ENCODE measurements around the gene NF1.

The NF1 gene

GRCh38 chr17:31414550-31414918 lies 319.8 kb downstream of the NF1 start (continued):
- TF ChIP-seq, protein P1, sequence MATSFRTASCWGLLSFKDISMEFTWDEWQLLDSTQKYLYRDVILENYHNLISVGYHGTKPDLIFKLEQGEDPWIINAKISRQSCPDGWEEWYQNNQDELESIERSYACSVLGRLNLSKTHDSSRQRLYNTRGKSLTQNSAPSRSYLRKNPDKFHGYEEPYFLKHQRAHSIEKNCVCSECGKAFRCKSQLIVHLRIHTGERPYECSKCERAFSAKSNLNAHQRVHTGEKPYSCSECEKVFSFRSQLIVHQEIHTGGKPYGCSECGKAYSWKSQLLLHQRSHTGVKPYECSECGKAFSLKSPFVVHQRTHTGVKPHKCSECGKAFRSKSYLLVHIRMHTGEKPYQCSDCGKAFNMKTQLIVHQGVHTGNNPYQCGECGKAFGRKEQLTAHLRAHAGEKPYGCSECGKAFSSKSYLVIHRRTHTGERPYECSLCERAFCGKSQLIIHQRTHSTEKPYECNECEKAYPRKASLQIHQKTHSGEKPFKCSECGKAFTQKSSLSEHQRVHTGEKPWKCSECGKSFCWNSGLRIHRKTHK (tag by site-specific recombination; IDR thresholded peaks at IDR 0.05), result no peak
- TF ChIP-seq ZNF239 (tag by site-specific recombination; IDR thresholded peaks at IDR 0.05) (no peak), SALL2 (tag by site-specific recombination; IDR thresholded peaks at IDR 0.05; ENCODE audit: borderline replicate concordance) (no peak), ZFHX2 (tag by site-specific recombination; conservative IDR thresholded peaks at IDR 0.05) (no peak), SP3 (tag by site-specific recombination; IDR thresholded peaks at IDR 0.05) (no peak)

DNA sequence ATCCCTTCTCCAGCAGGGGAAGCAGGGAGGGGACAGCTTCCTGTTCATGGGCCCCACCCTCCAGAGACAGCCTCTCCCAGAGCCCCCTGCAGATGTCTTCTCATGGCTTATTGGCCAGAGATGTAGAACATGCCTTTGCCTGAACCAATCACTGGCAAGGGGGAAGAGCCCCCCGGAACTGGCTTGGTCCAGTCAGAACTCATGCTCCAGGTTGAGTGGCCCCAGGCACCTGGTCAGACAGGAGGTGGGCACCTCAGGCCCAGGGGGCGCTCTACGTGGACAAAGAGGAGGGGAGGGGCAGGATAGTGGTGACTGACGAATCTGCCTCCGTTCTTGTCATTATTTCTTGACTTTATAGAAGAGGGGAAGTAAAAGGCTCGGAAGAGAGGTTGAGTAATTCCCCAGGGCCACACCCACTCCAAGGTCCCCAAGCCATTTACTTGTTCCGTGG lies 320.3 kb downstream of the NF1 start:
- CTCF ChIA-PET, result interaction anchor here (0.6 to 1.5 kb wide), 5 partner anchors 22 to 133 kb away, joined by 3 to 4 read pairs (median 3); no protein-coding TSS in a partner anchor
- POLR2A ChIA-PET, result no interaction called here
- Histone ChIP-seq H3K4me1 (ENCODE audit: control insufficient read depth, insufficient read depth, low read length) (no peaks in the 10 kb centered on the region), H3K27ac (ENCODE audit: extremely low read depth, low read depth, low read length) (no peak overlapping the region), H3K4me3 (ENCODE audit: low read depth, low read length) (no peak overlapping the region), H3K9me3 (ENCODE audit: control insufficient read depth, insufficient read depth, low read depth, low read length) (no peaks in the 10 kb centered on the region), H3K36me3 (ENCODE audit: control insufficient read depth in 2 of 2, insufficient read depth in 1 of 2, low read length in 2 of 2) (no peaks in the 10 kb centered on the region)
- TF ChIP-seq KLF9 (tag by site-specific recombination; IDR thresholded peaks at IDR 0.05; ENCODE audit: low read depth) (peak; percentile 47; the same call in 1 of the 2 replicates), ZNF133 (tag by site-specific recombination; IDR thresholded peaks at IDR 0.05) (no peak), ZNF585B (tag by site-specific recombination; IDR thresholded peaks at IDR 0.05) (no peak), ZNF768 (tag by site-specific recombination; IDR thresholded peaks at IDR 0.05) (no peak), ZNF24 (tag by site-specific recombination; IDR thresholded peaks at IDR 0.05) (no peak), FEZF1 (tag by site-specific recombination; IDR thresholded peaks at IDR 0.05) (no peak)

DNA sequence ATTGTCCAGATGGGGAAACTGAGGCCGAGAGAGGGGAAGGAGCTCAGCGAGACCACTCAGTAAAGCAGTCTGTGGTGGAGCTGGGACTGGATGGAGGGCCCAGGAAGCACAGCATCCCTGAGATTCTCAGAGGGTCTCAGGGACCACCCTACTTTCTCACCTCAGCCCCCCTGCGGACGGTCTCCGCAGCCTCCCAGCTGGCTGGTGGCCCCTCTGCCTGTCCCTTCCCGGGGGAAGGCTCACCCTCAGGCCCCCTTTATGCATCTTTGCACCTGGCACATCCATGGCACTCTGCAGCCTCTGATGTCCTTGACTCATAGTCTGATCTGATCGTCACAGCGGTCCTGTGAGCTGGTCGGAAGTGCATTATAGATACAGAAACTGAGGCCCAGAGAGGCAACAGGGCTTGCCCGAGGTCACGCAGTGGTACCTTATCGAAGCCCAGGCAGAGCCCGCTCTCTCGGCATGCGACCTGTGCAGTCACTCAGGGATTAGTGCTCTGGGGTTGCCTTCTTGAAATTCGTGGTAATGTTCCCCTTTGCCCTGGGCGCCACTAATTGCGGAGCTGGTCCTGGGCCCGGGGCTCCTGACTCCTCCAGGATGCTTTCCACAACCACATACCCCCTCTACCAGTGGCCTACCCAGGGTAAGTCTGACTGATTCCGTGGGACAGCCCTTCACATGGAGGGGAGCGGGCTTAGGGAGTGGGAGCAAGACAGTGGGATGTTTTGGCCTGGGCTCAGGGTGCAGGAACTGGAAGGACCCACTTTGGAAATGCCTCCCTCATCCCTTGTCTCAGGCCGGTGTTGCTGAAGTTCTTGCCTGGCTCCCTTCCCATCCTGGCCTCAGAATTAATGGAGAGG lies 321.1 kb downstream of the NF1 start:
- H3K4me1 ChIP-seq (ENCODE audit: control insufficient read depth, insufficient read depth, low read length), result no peaks in the 10 kb centered on the region
- no peaks in the 10 kb centered on the region for H3K36me3 ChIP-seq (ENCODE audit: control insufficient read depth in 2 of 2, insufficient read depth in 1 of 2, low read length in 2 of 2)
- H3K27ac ChIP-seq (ENCODE audit: extremely low read depth, low read depth, low read length), result no peak overlapping the region
- H3K4me3 ChIP-seq (ENCODE audit: low read depth, low read length), result no peak overlapping the region
- POLR2A ChIA-PET, result no interaction called here
- H3K9me3 ChIP-seq (ENCODE audit: control insufficient read depth, insufficient read depth, low read depth, low read length), result no peaks in the 10 kb centered on the region
- TF ChIP-seq, protein P2, sequence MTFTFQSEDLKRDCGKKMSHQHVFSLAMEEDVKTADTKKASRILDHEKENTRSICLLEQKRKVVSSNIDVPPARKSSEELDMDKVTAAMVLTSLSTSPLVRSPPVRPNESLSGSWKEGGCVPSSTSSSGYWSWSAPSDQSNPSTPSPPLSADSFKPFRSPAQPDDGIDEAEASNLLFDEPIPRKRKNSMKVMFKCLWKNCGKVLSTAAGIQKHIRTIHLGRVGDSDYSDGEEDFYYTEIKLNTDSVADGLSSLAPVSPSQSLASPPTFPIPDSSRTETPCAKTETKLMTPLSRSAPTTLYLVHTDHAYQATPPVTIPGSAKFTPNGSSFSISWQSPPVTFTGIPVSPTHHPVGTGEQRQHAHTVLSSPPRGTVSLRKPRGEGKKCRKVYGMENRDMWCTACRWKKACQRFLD (tag by site-specific recombination; IDR thresholded peaks at IDR 0.05), result no peak
- no peak for TF ChIP-seq ZNF670 (tag by site-specific recombination; IDR thresholded peaks at IDR 0.05; ENCODE audit: low read depth)
- TF ChIP-seq, protein P3, sequence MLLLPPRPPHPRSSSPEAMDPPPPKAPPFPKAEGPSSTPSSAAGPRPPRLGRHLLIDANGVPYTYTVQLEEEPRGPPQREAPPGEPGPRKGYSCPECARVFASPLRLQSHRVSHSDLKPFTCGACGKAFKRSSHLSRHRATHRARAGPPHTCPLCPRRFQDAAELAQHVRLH (tag by site-specific recombination; IDR thresholded peaks at IDR 0.05), result no peak
- TF ChIP-seq ZNF175 (tag by site-specific recombination; IDR thresholded peaks at IDR 0.05), result no peak
- TF ChIP-seq KLF7 (tag by site-specific recombination; IDR thresholded peaks at IDR 0.05; ENCODE audit: borderline replicate concordance), result no peak
- no peak for TF ChIP-seq ZNF10 (tag by site-specific recombination; IDR thresholded peaks at IDR 0.05)
- TF ChIP-seq ZSCAN23 (tag by site-specific recombination; IDR thresholded peaks at IDR 0.05), result no peak
- TF ChIP-seq, protein P4, sequence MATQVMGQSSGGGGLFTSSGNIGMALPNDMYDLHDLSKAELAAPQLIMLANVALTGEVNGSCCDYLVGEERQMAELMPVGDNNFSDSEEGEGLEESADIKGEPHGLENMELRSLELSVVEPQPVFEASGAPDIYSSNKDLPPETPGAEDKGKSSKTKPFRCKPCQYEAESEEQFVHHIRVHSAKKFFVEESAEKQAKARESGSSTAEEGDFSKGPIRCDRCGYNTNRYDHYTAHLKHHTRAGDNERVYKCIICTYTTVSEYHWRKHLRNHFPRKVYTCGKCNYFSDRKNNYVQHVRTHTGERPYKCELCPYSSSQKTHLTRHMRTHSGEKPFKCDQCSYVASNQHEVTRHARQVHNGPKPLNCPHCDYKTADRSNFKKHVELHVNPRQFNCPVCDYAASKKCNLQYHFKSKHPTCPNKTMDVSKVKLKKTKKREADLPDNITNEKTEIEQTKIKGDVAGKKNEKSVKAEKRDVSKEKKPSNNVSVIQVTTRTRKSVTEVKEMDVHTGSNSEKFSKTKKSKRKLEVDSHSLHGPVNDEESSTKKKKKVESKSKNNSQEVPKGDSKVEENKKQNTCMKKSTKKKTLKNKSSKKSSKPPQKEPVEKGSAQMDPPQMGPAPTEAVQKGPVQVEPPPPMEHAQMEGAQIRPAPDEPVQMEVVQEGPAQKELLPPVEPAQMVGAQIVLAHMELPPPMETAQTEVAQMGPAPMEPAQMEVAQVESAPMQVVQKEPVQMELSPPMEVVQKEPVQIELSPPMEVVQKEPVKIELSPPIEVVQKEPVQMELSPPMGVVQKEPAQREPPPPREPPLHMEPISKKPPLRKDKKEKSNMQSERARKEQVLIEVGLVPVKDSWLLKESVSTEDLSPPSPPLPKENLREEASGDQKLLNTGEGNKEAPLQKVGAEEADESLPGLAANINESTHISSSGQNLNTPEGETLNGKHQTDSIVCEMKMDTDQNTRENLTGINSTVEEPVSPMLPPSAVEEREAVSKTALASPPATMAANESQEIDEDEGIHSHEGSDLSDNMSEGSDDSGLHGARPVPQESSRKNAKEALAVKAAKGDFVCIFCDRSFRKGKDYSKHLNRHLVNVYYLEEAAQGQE (tag by site-specific recombination; IDR thresholded peaks at IDR 0.05), result no peak
- TF ChIP-seq YY2 (tag by site-specific recombination; IDR thresholded peaks at IDR 0.05), result no peak
- TF ChIP-seq TCF7L2 (IDR thresholded peaks at IDR 0.05; ENCODE audit: borderline replicate concordance, low read depth, low read length), result no peak
- no peak for TF ChIP-seq ZNF544 (tag by site-specific recombination; IDR thresholded peaks at IDR 0.05)
- TF ChIP-seq ZNF777 (tag by site-specific recombination; IDR thresholded peaks at IDR 0.05; ENCODE audit: borderline replicate concordance), result no peak
- TF ChIP-seq EGR2 (tag by site-specific recombination; IDR thresholded peaks at IDR 0.05; ENCODE audit: low read depth), result no peak
- no peak for TF ChIP-seq ZBTB1 (tag by site-specific recombination; IDR thresholded peaks at IDR 0.05)
- CTCF ChIA-PET, result interaction anchor here (0.7 to 1.1 kb wide), 4 partner anchors 26 to 109 kb away, joined by 3 to 4 read pairs (median 3); no protein-coding TSS in a partner anchor

Data from HEK293 (cell line).